WTC11 (cell line): ENCODE results near the gene HHIP. TPM values are rescaled to one million over a fixed set of nuclear protein-coding genes. Genes with fewer than 3 reads are reported as not detected.

Experiments
- ATAC-seq: fragments of 200-7000 bp; cut with Tn5 transposase; 2 replicates; pipeline ENCODE4 v1.10.0; 2021; ENCODE audit warnings: mild to moderate bottlenecking, moderate library complexity
- CTCF ChIA-PET: fragments of 300-600 bp; sonication (Branson Sonifier 250); formaldehyde crosslinking; loops from one replicate; lab custom pipeline; 2021; ENCODE audit warnings: antibody characterized with exemption; lab: Charles Lee
- POLR2A ChIA-PET: fragments of 350-600 bp; sonication (Branson Sonifier 250); formaldehyde crosslinking; loops from one replicate; lab custom pipeline; 2021; ENCODE audit warnings: antibody characterized with exemption; lab: Charles Lee
- DNase-seq: peaks from one replicate; pipeline ENCODE4 v3.0.0; 2021; ENCODE audit warnings: low spot score
- H3K27ac Mint-ChIP-seq: 2 replicates; pipeline ENCODE4 v1.8.0; 2021; ENCODE audit warnings: mixed read lengths
- H3K27me3 Mint-ChIP-seq: 2 replicates; pipeline ENCODE4 v1.8.0; 2021; ENCODE audit warnings: low read depth, mild to moderate bottlenecking, moderate library complexity, mixed read lengths
- H3K36me3 Mint-ChIP-seq: 2 replicates; pipeline ENCODE4 v1.8.0; 2021; ENCODE audit warnings: mixed read lengths
- H3K4me1 Mint-ChIP-seq: 2 replicates; pipeline ENCODE4 v1.8.0; 2022; ENCODE audit warnings: mixed read lengths
- H3K4me3 Mint-ChIP-seq: 2 replicates; pipeline ENCODE4 v1.8.0; 2021; ENCODE audit warnings: mild to moderate bottlenecking, moderate library complexity, mixed read lengths
- H3K9me3 Mint-ChIP-seq: 2 replicates; pipeline ENCODE4 v1.8.0; 2021; ENCODE audit warnings: mixed read lengths
- CBFB ChIP-seq: sonication (generic); formaldehyde crosslinking; IDR thresholded peaks from 2 replicates; pipeline ENCODE4 v1.8.1; 2022; ENCODE audit warnings: mild to moderate bottlenecking, low read depth, missing genetic modification reagents
- EMX1 ChIP-seq: fragments of 250-450 bp; sonication (Bioruptor Pico); IDR thresholded peaks from 2 replicates; pipeline ENCODE4 v1.8.0; 2021; ENCODE audit warnings: mild to moderate bottlenecking
- FOXP1 ChIP-seq: sonication (generic); formaldehyde crosslinking; IDR thresholded peaks from 2 replicates; pipeline ENCODE4 v1.8.0; 2022; ENCODE audit warnings: missing genetic modification reagents, mild to moderate bottlenecking, moderate library complexity, borderline replicate concordance
- GABPB1 ChIP-seq: sonication (generic); formaldehyde crosslinking; IDR thresholded peaks from 2 replicates; pipeline ENCODE4 v1.8.1; 2023; ENCODE audit warnings: mild to moderate bottlenecking, missing genetic modification reagents
- GRHL2 ChIP-seq: fragments of 250-450 bp; sonication (Bioruptor Pico); IDR thresholded peaks from 2 replicates; pipeline ENCODE4 v1.8.0; 2022; ENCODE audit warnings: mild to moderate bottlenecking, moderate library complexity; ENCODE audit not compliant: insufficient replicate concordance, severe bottlenecking
- HMGXB4 ChIP-seq: sonication (generic); formaldehyde crosslinking; IDR thresholded peaks from 2 replicates; pipeline ENCODE4 v1.8.1; 2023; ENCODE audit warnings: mild to moderate bottlenecking, moderate library complexity, missing genetic modification reagents
- IRF2 ChIP-seq: sonication (generic); formaldehyde crosslinking; IDR thresholded peaks from 2 replicates; pipeline ENCODE4 v1.8.0; 2022; ENCODE audit warnings: low read depth, missing genetic modification reagents, borderline replicate concordance
- NR1H2 ChIP-seq: sonication (generic); formaldehyde crosslinking; IDR thresholded peaks from 2 replicates; pipeline ENCODE4 v1.9.0; 2021; ENCODE audit warnings: mild to moderate bottlenecking, moderate library complexity, missing genetic modification reagents
- OVOL2 ChIP-seq: fragments of 250-450 bp; sonication (Bioruptor Pico); IDR thresholded peaks from 2 replicates; pipeline ENCODE4 v1.9.0; 2021; ENCODE audit warnings: mild to moderate bottlenecking, borderline replicate concordance
- RELA ChIP-seq: sonication (generic); formaldehyde crosslinking; IDR thresholded peaks from 2 replicates; pipeline ENCODE4 v1.8.1; 2022; ENCODE audit warnings: missing genetic modification reagents, mild to moderate bottlenecking, borderline replicate concordance
- RORB ChIP-seq: fragments of 250-450 bp; sonication (Bioruptor Pico); IDR thresholded peaks from 2 replicates; pipeline ENCODE4 v1.9.0; 2021; ENCODE audit warnings: mild to moderate bottlenecking
- SMAD3 ChIP-seq: sonication (generic); formaldehyde crosslinking; IDR thresholded peaks from 2 replicates; pipeline ENCODE4 v1.8.0; 2022; ENCODE audit warnings: missing genetic modification reagents, mild to moderate bottlenecking, borderline replicate concordance
- USF1 ChIP-seq: sonication (generic); formaldehyde crosslinking; IDR thresholded peaks from 2 replicates; pipeline ENCODE4 v1.8.0; 2022; ENCODE audit warnings: mild to moderate bottlenecking, missing genetic modification reagents
- ZBTB21 ChIP-seq: sonication (generic); formaldehyde crosslinking; IDR thresholded peaks from 2 replicates; pipeline ENCODE4 v1.8.1; 2023; ENCODE audit warnings: mild to moderate bottlenecking, missing genetic modification reagents, borderline replicate concordance
- ZNF121 ChIP-seq: sonication (generic); formaldehyde crosslinking; IDR thresholded peaks from 2 replicates; pipeline ENCODE4 v1.8.0; 2023; ENCODE audit warnings: missing genetic modification reagents
- ZNF219 ChIP-seq: sonication (generic); formaldehyde crosslinking; IDR thresholded peaks from 2 replicates; pipeline ENCODE4 v1.8.0; 2023; ENCODE audit warnings: missing genetic modification reagents, mild to moderate bottlenecking, borderline replicate concordance
- ZNF232 ChIP-seq: sonication (generic); formaldehyde crosslinking; IDR thresholded peaks from 2 replicates; pipeline ENCODE4 v1.8.0; 2022; ENCODE audit warnings: mild to moderate bottlenecking, missing genetic modification reagents
- ZNF263 ChIP-seq: sonication (generic); formaldehyde crosslinking; IDR thresholded peaks from 2 replicates; pipeline ENCODE4 v1.8.1; 2022; ENCODE audit warnings: low read depth, mild to moderate bottlenecking, moderate library complexity, missing genetic modification reagents
- ZNF396 ChIP-seq: fragments of 250-450 bp; sonication (Bioruptor Pico); IDR thresholded peaks from 2 replicates; pipeline ENCODE4 v1.8.0; 2021; ENCODE audit warnings: mild to moderate bottlenecking, moderate library complexity, borderline replicate concordance
- total RNA-seq: library from RNA; stranded (reverse); gene quantifications from 3 replicates; pipeline ENCODE4 v1.2.3, GENCODE V29; 2021
- TF ChIP-seq, protein P1 (sequence below): fragments of 200-600 bp; IDR thresholded peaks from 2 replicates; pipeline ENCODE4 v1.8.0; 2022; ENCODE audit warnings: antibody characterized with exemption
- TF ChIP-seq, protein P2 (sequence below): sonication (generic); formaldehyde crosslinking; IDR thresholded peaks from 2 replicates; pipeline ENCODE4 v1.8.1; 2023; ENCODE audit warnings: mild to moderate bottlenecking, missing genetic modification reagents, moderate library complexity
- TF ChIP-seq, protein P3 (sequence below): fragments of 250-450 bp; sonication (Bioruptor Pico); conservative IDR thresholded peaks from 2 replicates; pipeline ENCODE4 v1.9.0; 2021; ENCODE audit warnings: mild to moderate bottlenecking
- TF ChIP-seq, protein P4 (sequence below): sonication (generic); formaldehyde crosslinking; IDR thresholded peaks from 2 replicates; pipeline ENCODE4 v1.8.1; 2023; ENCODE audit warnings: mild to moderate bottlenecking, missing genetic modification reagents, borderline replicate concordance

Gene HHIP
- total RNA-seq, 1 experiment from 2014 or later = 0.22 TPM

- no peak for DNase-seq
- POLR2A ChIA-PET = no interaction called here
- no peaks in the 10 kb centered on the region for H3K27me3 Mint-ChIP-seq
- no peak overlapping the region for H3K27ac Mint-ChIP-seq
- ATAC-seq = no peak
- H3K9me3 Mint-ChIP-seq = peaks cover 9% of the 10 kb centered on the region; the same call in 1 of the 2 replicates
- no peaks in the 10 kb centered on the region for H3K36me3 Mint-ChIP-seq
- no peak overlapping the region for H3K4me3 Mint-ChIP-seq
- H3K4me1 Mint-ChIP-seq = no peaks in the 10 kb centered on the region
- CTCF ChIA-PET = no interaction called here
- TF ChIP-seq ZNF263 (CRISPR knock-in tag) (no peak), ZNF121 (CRISPR knock-in tag) (no peak), GABPB1 (CRISPR knock-in tag) (no peak), NR1H2 (CRISPR knock-in tag) (no peak), ZNF219 (CRISPR knock-in tag) (no peak), CBFB (CRISPR knock-in tag) (no peak), ZBTB21 (no peak), EMX1 (no peak), OVOL2 (CRISPR knock-in tag) (no peak), ZNF232 (no peak), SMAD3 (CRISPR knock-in tag) (no peak), IRF2 (CRISPR knock-in tag) (no peak), RELA (CRISPR knock-in tag) (no peak), HMGXB4 (CRISPR knock-in tag) (no peak), USF1 (CRISPR knock-in tag) (no peak)
- TF ChIP-seq, protein P1, sequence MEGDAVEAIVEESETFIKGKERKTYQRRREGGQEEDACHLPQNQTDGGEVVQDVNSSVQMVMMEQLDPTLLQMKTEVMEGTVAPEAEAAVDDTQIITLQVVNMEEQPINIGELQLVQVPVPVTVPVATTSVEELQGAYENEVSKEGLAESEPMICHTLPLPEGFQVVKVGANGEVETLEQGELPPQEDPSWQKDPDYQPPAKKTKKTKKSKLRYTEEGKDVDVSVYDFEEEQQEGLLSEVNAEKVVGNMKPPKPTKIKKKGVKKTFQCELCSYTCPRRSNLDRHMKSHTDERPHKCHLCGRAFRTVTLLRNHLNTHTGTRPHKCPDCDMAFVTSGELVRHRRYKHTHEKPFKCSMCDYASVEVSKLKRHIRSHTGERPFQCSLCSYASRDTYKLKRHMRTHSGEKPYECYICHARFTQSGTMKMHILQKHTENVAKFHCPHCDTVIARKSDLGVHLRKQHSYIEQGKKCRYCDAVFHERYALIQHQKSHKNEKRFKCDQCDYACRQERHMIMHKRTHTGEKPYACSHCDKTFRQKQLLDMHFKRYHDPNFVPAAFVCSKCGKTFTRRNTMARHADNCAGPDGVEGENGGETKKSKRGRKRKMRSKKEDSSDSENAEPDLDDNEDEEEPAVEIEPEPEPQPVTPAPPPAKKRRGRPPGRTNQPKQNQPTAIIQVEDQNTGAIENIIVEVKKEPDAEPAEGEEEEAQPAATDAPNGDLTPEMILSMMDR = no peak
- TF ChIP-seq, protein P2, sequence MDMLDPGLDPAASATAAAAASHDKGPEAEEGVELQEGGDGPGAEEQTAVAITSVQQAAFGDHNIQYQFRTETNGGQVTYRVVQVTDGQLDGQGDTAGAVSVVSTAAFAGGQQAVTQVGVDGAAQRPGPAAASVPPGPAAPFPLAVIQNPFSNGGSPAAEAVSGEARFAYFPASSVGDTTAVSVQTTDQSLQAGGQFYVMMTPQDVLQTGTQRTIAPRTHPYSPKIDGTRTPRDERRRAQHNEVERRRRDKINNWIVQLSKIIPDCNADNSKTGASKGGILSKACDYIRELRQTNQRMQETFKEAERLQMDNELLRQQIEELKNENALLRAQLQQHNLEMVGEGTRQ = no peak
- TF ChIP-seq, protein P3, sequence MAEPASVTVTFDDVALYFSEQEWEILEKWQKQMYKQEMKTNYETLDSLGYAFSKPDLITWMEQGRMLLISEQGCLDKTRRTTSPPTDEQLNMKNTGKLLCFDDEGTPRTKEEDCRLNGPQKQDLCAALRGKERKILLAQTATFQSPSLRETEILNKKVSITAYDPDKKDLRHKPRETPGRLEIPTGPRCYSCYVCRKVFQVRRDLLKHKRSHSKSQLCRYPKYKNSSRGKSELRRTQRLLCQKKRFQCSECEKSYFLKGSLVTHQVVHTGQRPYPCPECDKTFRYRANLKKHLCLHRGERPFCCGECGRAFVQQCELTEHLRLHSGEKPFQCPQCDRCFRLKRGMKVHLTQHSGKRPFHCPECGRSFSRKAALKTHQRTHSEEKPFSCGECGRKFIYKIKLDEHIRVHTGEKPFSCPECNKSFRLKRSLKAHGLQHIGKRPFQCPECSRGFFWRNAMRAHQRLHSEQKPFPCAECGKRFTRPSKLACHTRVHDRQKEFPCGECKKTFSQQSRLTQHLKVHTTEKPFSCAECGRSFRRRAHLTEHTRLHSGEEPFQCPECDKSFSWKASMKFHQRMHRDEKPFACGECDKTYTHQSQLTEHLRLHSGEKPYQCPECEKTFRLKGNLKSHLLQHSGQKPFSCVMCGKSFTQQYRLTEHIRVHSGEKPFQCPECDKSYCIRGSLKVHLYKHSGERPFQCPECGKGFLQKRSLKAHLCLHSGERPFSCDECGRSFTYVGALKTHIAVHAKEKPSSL = no peak
Observed at GRCh38 chr4:144621681-144622080, 24.3 kb upstream of the HHIP start.

- Mint-ChIP-seq H3K27me3 (no peaks in the 10 kb centered on the region), H3K36me3 (no peaks in the 10 kb centered on the region), H3K4me3 (no peak overlapping the region), H3K27ac (no peak overlapping the region), H3K4me1 (no peaks in the 10 kb centered on the region), H3K9me3 (no peaks in the 10 kb centered on the region)
- ChIA-PET CTCF (no interaction called here), POLR2A (no interaction called here)
- ATAC-seq = no peak
- no peak for DNase-seq
- no peak for TF ChIP-seq RORB (CRISPR knock-in tag)
- no peak for TF ChIP-seq ZNF396 (CRISPR knock-in tag)
- no peak for TF ChIP-seq USF1 (CRISPR knock-in tag)
- TF ChIP-seq FOXP1 (CRISPR knock-in tag) = no peak
- TF ChIP-seq GRHL2 (CRISPR knock-in tag) = no peak
- TF ChIP-seq, protein P4, sequence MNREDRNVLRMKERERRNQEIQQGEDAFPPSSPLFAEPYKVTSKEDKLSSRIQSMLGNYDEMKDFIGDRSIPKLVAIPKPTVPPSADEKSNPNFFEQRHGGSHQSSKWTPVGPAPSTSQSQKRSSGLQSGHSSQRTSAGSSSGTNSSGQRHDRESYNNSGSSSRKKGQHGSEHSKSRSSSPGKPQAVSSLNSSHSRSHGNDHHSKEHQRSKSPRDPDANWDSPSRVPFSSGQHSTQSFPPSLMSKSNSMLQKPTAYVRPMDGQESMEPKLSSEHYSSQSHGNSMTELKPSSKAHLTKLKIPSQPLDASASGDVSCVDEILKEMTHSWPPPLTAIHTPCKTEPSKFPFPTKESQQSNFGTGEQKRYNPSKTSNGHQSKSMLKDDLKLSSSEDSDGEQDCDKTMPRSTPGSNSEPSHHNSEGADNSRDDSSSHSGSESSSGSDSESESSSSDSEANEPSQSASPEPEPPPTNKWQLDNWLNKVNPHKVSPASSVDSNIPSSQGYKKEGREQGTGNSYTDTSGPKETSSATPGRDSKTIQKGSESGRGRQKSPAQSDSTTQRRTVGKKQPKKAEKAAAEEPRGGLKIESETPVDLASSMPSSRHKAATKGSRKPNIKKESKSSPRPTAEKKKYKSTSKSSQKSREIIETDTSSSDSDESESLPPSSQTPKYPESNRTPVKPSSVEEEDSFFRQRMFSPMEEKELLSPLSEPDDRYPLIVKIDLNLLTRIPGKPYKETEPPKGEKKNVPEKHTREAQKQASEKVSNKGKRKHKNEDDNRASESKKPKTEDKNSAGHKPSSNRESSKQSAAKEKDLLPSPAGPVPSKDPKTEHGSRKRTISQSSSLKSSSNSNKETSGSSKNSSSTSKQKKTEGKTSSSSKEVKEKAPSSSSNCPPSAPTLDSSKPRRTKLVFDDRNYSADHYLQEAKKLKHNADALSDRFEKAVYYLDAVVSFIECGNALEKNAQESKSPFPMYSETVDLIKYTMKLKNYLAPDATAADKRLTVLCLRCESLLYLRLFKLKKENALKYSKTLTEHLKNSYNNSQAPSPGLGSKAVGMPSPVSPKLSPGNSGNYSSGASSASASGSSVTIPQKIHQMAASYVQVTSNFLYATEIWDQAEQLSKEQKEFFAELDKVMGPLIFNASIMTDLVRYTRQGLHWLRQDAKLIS = no peak
Observed at GRCh38 chr4:144627663-144628076, 18.3 kb upstream of the HHIP start.
